H9 (cell line): Measurements from ENCODE around the gene ABHD17C. TPM values are rescaled to one million over a fixed set of nuclear protein-coding genes. Genes with fewer than 3 reads are reported as not detected.

Experiments
- DNase-seq: peaks from one replicate; pipeline ENCODE4 v3.0.0-alpha.2; 2017
- H2AFZ ChIP-seq: one replicate; pipeline ENCODE4 v1.6.1; 2013; ENCODE audit warnings: mild to moderate bottlenecking, low read length, control low read depth, moderate library complexity
- H2AK5ac ChIP-seq: 2 replicates; pipeline ENCODE4 v1.6.1; 2013; ENCODE audit warnings: low read length, control low read depth, mixed read lengths; ENCODE audit not compliant: insufficient read length
- H2BK120ac ChIP-seq: one replicate; pipeline ENCODE4 v1.6.1; 2013; ENCODE audit warnings: low read depth, mild to moderate bottlenecking, low read length, control low read depth, inconsistent platforms; ENCODE audit not compliant: poor library complexity, severe bottlenecking
- H2BK12ac ChIP-seq: 2 replicates; pipeline ENCODE4 v1.6.1; 2013; ENCODE audit warnings: low read length, control low read depth, mixed read lengths, low read depth; ENCODE audit not compliant: insufficient read length
- H2BK15ac ChIP-seq: 2 replicates; pipeline ENCODE4 v1.6.1; 2013; ENCODE audit warnings: low read depth, low read length, control low read depth
- H2BK20ac ChIP-seq: one replicate; pipeline ENCODE4 v1.6.1; 2013; ENCODE audit warnings: low read depth, mild to moderate bottlenecking, low read length, control low read depth, inconsistent platforms; ENCODE audit not compliant: poor library complexity, severe bottlenecking
- H2BK5ac ChIP-seq: 2 replicates; pipeline ENCODE4 v1.6.1; 2013; ENCODE audit warnings: low read length, control low read depth, mixed read lengths; ENCODE audit not compliant: insufficient read length
- H3K14ac ChIP-seq: 2 replicates; pipeline ENCODE4 v1.6.1; 2013; ENCODE audit warnings: low read length, control low read depth; ENCODE audit not compliant: insufficient read depth
- H3K18ac ChIP-seq: 2 replicates; pipeline ENCODE4 v1.6.1; 2013; ENCODE audit warnings: low read depth, mild to moderate bottlenecking, mixed read lengths, low read length, control low read depth; ENCODE audit not compliant: insufficient read length
- H3K23ac ChIP-seq: 2 replicates; pipeline ENCODE4 v1.6.1; 2013; ENCODE audit warnings: low read length, control low read depth, mixed read lengths, low read depth; ENCODE audit not compliant: insufficient read length
- H3K23me2 ChIP-seq: 2 replicates; pipeline ENCODE4 v1.6.1; 2013; ENCODE audit warnings: low read depth, mild to moderate bottlenecking, mixed read lengths, low read length, control low read depth; ENCODE audit not compliant: insufficient read length, poor library complexity, severe bottlenecking
- H3K27ac ChIP-seq: 2 replicates; pipeline ENCODE4 v1.5.1; 2013; ENCODE audit warnings: low read length, control low read depth, mixed read lengths, low read depth; ENCODE audit not compliant: insufficient read length
- H3K27me3 ChIP-seq: 2 replicates; pipeline ENCODE4 v1.6.1; 2013; ENCODE audit warnings: low read length, control low read depth, inconsistent platforms; ENCODE audit not compliant: insufficient read depth
- H3K4ac ChIP-seq: 2 replicates; pipeline ENCODE4 v1.6.1; 2013; ENCODE audit warnings: low read depth, mild to moderate bottlenecking, control low read depth, inconsistent platforms, low read length, moderate library complexity
- H3K4me1 ChIP-seq: 2 replicates; pipeline ENCODE4 v1.6.1; 2013; ENCODE audit warnings: low read length, control low read depth, inconsistent platforms; ENCODE audit not compliant: insufficient read depth
- H3K4me2 ChIP-seq: 2 replicates; pipeline ENCODE4 v1.6.1; 2013; ENCODE audit warnings: low read length, control low read depth, mixed read lengths; ENCODE audit not compliant: insufficient read length, insufficient read depth
- H3K56ac ChIP-seq: 2 replicates; pipeline ENCODE4 v1.6.1; 2013; ENCODE audit warnings: low read depth, mild to moderate bottlenecking, mixed read lengths, low read length, control low read depth; ENCODE audit not compliant: insufficient read length
- H3K79me1 ChIP-seq: 2 replicates; pipeline ENCODE4 v1.6.1; 2013; ENCODE audit warnings: low read depth, mild to moderate bottlenecking, moderate library complexity, low read length, control low read depth, inconsistent platforms; ENCODE audit not compliant: insufficient read depth, poor library complexity, severe bottlenecking
- H3K79me2 ChIP-seq: 2 replicates; pipeline ENCODE4 v1.6.1; 2013; ENCODE audit warnings: low read length, control low read depth, inconsistent platforms; ENCODE audit not compliant: insufficient read depth
- H3K9ac ChIP-seq: 2 replicates; pipeline ENCODE4 v1.6.1; 2013; ENCODE audit warnings: low read length, control low read depth, mixed read lengths; ENCODE audit not compliant: insufficient read length; ENCODE audit errors: extremely low read depth
- H3K9me3 ChIP-seq: one replicate; pipeline ENCODE4 v1.6.1; 2013; ENCODE audit warnings: low read depth, low read length, inconsistent platforms; ENCODE audit not compliant: control insufficient read depth
- H3T11ph ChIP-seq: one replicate; pipeline ENCODE4 v1.6.1; 2013; ENCODE audit warnings: mild to moderate bottlenecking, low read length, control low read depth, inconsistent platforms
- H4K20me1 ChIP-seq: one replicate; pipeline ENCODE4 v1.6.1; 2013; ENCODE audit not compliant: control insufficient read depth, insufficient read length, insufficient read depth
- H4K5ac ChIP-seq: 2 replicates; pipeline ENCODE4 v1.6.1; 2013; ENCODE audit warnings: low read depth, mild to moderate bottlenecking, mixed read lengths, low read length, control low read depth; ENCODE audit not compliant: insufficient read length
- H4K8ac ChIP-seq: replicated peaks from 2 replicates; pipeline ENCODE4 v1.6.1; 2013; ENCODE audit warnings: low read length, control low read depth, mixed read lengths, low read depth; ENCODE audit not compliant: insufficient read length
- H4K91ac ChIP-seq: 2 replicates; pipeline ENCODE4 v1.6.1; 2013; ENCODE audit warnings: low read depth, mild to moderate bottlenecking, moderate library complexity, mixed read lengths, low read length, control low read depth; ENCODE audit not compliant: insufficient read length
- H3K27ac Mint-ChIP-seq, 3 experiments: 2 replicates in 2 of 3; 3 replicates in 1 of 3; pipeline ENCODE4 v1.8.0; 2020 to 2021; ENCODE audit warnings: mixed read lengths in 3 of 3, mild to moderate bottlenecking in 1 of 3, moderate library complexity in 1 of 3
- H3K27me3 Mint-ChIP-seq: 2 replicates; pipeline ENCODE4 v1.8.0; 2021; ENCODE audit warnings: low read depth, mild to moderate bottlenecking, moderate library complexity, mixed read lengths
- H3K36me3 Mint-ChIP-seq, 3 experiments: 2 replicates in 2 of 3; 3 replicates in 1 of 3; pipeline ENCODE4 v1.8.0; 2020 to 2021; ENCODE audit warnings: low read depth in 3 of 3, mixed read lengths in 3 of 3; ENCODE audit not compliant: insufficient read depth in 1 of 3
- H3K4me1 Mint-ChIP-seq, 2 experiments: 2 replicates each; pipeline ENCODE4 v1.8.0; 2020; ENCODE audit warnings: mixed read lengths in 2 of 2
- H3K4me3 Mint-ChIP-seq, 2 experiments: 2 replicates in 1 of 2; 3 replicates in 1 of 2; pipeline ENCODE4 v1.8.0; 2020 to 2021; ENCODE audit warnings: mild to moderate bottlenecking in 2 of 2, mixed read lengths in 2 of 2, moderate library complexity in 1 of 2
- H3K9me3 Mint-ChIP-seq, 2 experiments: 2 replicates in 1 of 2; 3 replicates in 1 of 2; pipeline ENCODE4 v1.8.0; 2020; ENCODE audit warnings: mild to moderate bottlenecking in 2 of 2, mixed read lengths in 2 of 2, moderate library complexity in 1 of 2
- CTCF ChIP-seq: fragments of 200-600 bp; sonication (generic); conservative IDR thresholded peaks from 3 replicates; pipeline ENCODE4 v1.8.0; 2021; ENCODE audit warnings: antibody characterized with exemption, mild to moderate bottlenecking
- WGBS: extraction: QIAGEN DNeasy Blood & Tissue Kit; methylation state at CpG from one replicate; pipeline ENCODE4 v1.1.7; 2013; ENCODE audit warnings: missing lambda C conversion rate, low lambda C conversion rate, mixed read lengths; ENCODE audit not compliant: insufficient read length; ENCODE audit errors: extremely low coverage; 5-methylcytosine and 5-hydroxymethylcytosine counted together
- total RNA-seq: library from RNA; stranded (reverse); gene quantifications from 2 replicates; pipeline ENCODE4 v1.2.1, GENCODE V29; 2021

ABHD17C gene
- total RNA-seq, 1 experiment from 2014 or later: 21.5 TPM

GRCh38 chr15:80736560-80736959, 41.5 kb downstream of the ABHD17C start:
- no peak overlapping the region for H3K27ac Mint-ChIP-seq
- Histone ChIP-seq H3K14ac (no peak overlapping the region), H2BK120ac (no peak overlapping the region), H2BK5ac (no peak overlapping the region), H4K20me1 (no peaks in the 10 kb centered on the region), H3K23ac (no peak overlapping the region), H2BK20ac (no peak overlapping the region), H3K27me3 (no peaks in the 10 kb centered on the region), H3K9ac (no peak overlapping the region), H2AFZ (no peak overlapping the region), H3T11ph (no peak overlapping the region), H2BK15ac (no peak overlapping the region), H3K4me2 (no peak overlapping the region), H4K91ac (no peak overlapping the region), H3K4me1 (no peaks in the 10 kb centered on the region), H3K79me2 (no peaks in the 10 kb centered on the region), H3K4ac (no peak overlapping the region), H3K18ac (no peak overlapping the region), H2BK12ac (no peak overlapping the region), H2AK5ac (no peak overlapping the region), H3K56ac (no peak overlapping the region), H4K5ac (no peak overlapping the region), H3K23me2 (no peaks in the 10 kb centered on the region), H3K27ac (no peak overlapping the region), H3K9me3 (no peaks in the 10 kb centered on the region), H3K79me1 (no peaks in the 10 kb centered on the region), H4K8ac (no peak overlapping the region)
- peaks cover 13 to 19% of the 10 kb centered on the region in 2 experiments for H3K4me1 Mint-ChIP-seq
- peaks cover 0 to 3% of the 10 kb centered on the region in 2 experiments; a peak in 1 of 5 replicates for H3K9me3 Mint-ChIP-seq
- no peak for TF ChIP-seq CTCF
- WGBS: no CpG with 5 or more reads among the region's 4 CpGs
- peaks cover 0 to 3% (median 0%) of the 10 kb centered on the region in 3 experiments; a peak in 4 of 7 replicates for H3K36me3 Mint-ChIP-seq
- H3K4me3 Mint-ChIP-seq: no peak overlapping the region
- H3K27me3 Mint-ChIP-seq: 0 out of 2 replicates have a peak, but pooled peaks cover 2% of the 10 kb centered on the region
- no peak for DNase-seq
